ENCODE data around the gene RPS3. TPM values are rescaled to one million over a fixed set of nuclear protein-coding genes. Genes with fewer than 3 reads are reported as not detected.

Gene RPS3
- total RNA-seq (2016; rRNA removed; fragmentation: Illumina TruSeq; extraction: Trizol) = 2,143 and 2,814 TPM in 2 replicates
- total RNA-seq (2016; cell fraction: cytosol; rRNA removed; fragmentation: Illumina TruSeq; extraction: Trizol; ENCODE audit: low read depth) = 3,026 and 3,837 TPM in 2 replicates
- total RNA-seq (2016; cell fraction: insoluble cytoplasmic fraction; rRNA removed; fragmentation: Illumina TruSeq; extraction: Trizol) = 2,366 and 2,701 TPM in 2 replicates
- total RNA-seq (2016; cell fraction: membrane; rRNA removed; fragmentation: Illumina TruSeq; extraction: Trizol) = 5,197 and 5,735 TPM in 2 replicates
- total RNA-seq (2016; cell fraction: nucleus; rRNA removed; fragmentation: Illumina TruSeq; extraction: Trizol) = 799 and 826 TPM in 2 replicates
- polyA plus RNA-seq (2011; rRNA removed) = 3,295 and 3,616 TPM in 2 replicates
- polyA plus RNA-seq (2011; cell fraction: cytosol; rRNA removed) = 3,790 and 3,975 TPM in 2 replicates
- polyA plus RNA-seq (2011; cell fraction: nucleus; rRNA removed) = 1,120 and 1,329 TPM in 2 replicates
- polyA plus RNA-seq (2012) = 4,677 and 5,383 TPM in 2 replicates
- 4,653 and 5,328 TPM in 2 replicates for polyA plus RNA-seq (2016; cell fraction: cytosol; fragmentation: Illumina TruSeq; extraction: Trizol; ENCODE audit: low read depth)
- polyA plus RNA-seq (2016; cell fraction: insoluble cytoplasmic fraction; fragmentation: Illumina TruSeq; extraction: Trizol; ENCODE audit: low read depth) = 3,740 and 3,849 TPM in 2 replicates
- 7,247 and 7,550 TPM in 2 replicates for polyA plus RNA-seq (2016; cell fraction: membrane; fragmentation: Illumina TruSeq; extraction: Trizol; ENCODE audit: low read depth)
- polyA plus RNA-seq (2016; cell fraction: nucleus; fragmentation: Illumina TruSeq; extraction: Trizol; ENCODE audit: insufficient read depth, low read depth) = 2,020 and 2,028 TPM in 2 replicates
- 1,170 and 2,337 TPM in 2 replicates for polyA minus RNA-seq (2011; rRNA and poly(A)+ RNA removed; ENCODE audit: low replicate concordance)
- 547 and 597 TPM in 2 replicates for polyA minus RNA-seq (2011; cell fraction: cytosol; rRNA and poly(A)+ RNA removed)
- polyA minus RNA-seq (2011; cell fraction: nucleus; rRNA and poly(A)+ RNA removed) = 281 and 352 TPM in 2 replicates
- percentile 97 among the genes with signal in this experiment for Bru-seq, nascent RNA
- BruChase-seq, experiment 1, labeled RNA remaining after a 6-hour chase = percentile 93 among the genes with signal in this experiment
- BruChase-seq, experiment 2, labeled RNA remaining after a 2-hour chase = percentile 95 among the genes with signal in this experiment
- long read RNA-seq, experiment 1, transcript RPS3-217 (7 exons, 2,097 nt) = major isoform, 2,924 of 3,121 reads
- long read RNA-seq, experiment 1, transcript RPS3-203 (6 exons, 866 nt) = minor isoform, 27 of 3,121 reads
- long read RNA-seq, experiment 1, partial matches to known transcripts = 148 of 3,121 reads
- long read RNA-seq, experiment 1, other reads (novel, unspliced or antisense) = 14 of 3,121 reads
- long read RNA-seq, experiment 2, transcript RPS3-216 (7 exons, 796 nt) = minor isoform, 9 of 5,375 reads
- long read RNA-seq, experiment 2, transcript RPS3-203 (6 exons, 866 nt) = minor isoform, 70 of 5,375 reads
- long read RNA-seq, experiment 2, transcript RPS3-217 (7 exons, 2,097 nt) = major isoform, 4,648 of 5,375 reads
- long read RNA-seq, experiment 2, transcript RPS3-202 (6 exons, 903 nt) = minor isoform, 10 of 5,375 reads
- long read RNA-seq, experiment 2, partial matches to known transcripts = 467 of 5,375 reads
- long read RNA-seq, experiment 2, other reads (novel, unspliced or antisense) = 161 of 5,375 reads

- ChIA-PET POLR2A (interaction anchor here (1.2 to 1.9 kb wide), 9 partner anchors 9 to 164 kb away, joined by 3 to 10 read pairs (median 6); partner anchors contain the start of gene KLHL35), CTCF (ENCODE audit: low intra/inter-chr PET ratio, low total read pairs) (no interaction called here)
- Histone ChIP-seq H3K4me1 (ENCODE audit: insufficient read depth, low read length) (peaks cover 40% of the 10 kb centered on the region), H3K36me3 (replicated peaks in 1 of 2; ENCODE audit: control insufficient read depth in 1 of 2, insufficient read depth in 2 of 2, low read length in 2 of 2) (peaks cover 14 to 37% of the 10 kb centered on the region in 2 experiments), H4K20me1 (ENCODE audit: insufficient read depth, low read length) (peaks cover 51% of the 10 kb centered on the region), H3K27me3 (ENCODE audit: control insufficient read depth in 1 of 2, insufficient read depth in 2 of 2, low read length in 2 of 2) (peaks cover 0 to 6% of the 10 kb centered on the region in 2 experiments; a peak in 1 of 5 replicates), H3K79me2 (ENCODE audit: insufficient read depth, low read length) (peaks cover 52% of the 10 kb centered on the region), H3K9me3 (ENCODE audit: low read length) (no peaks in the 10 kb centered on the region), H3K27ac (ENCODE audit: extremely low read length, insufficient read depth, low read length) (peak within 1 kb of the TSS; percentile 93), H2AFZ (ENCODE audit: low read length) (peak within 1 kb of the TSS; percentile 88), H3K4me2 (ENCODE audit: low read depth, low read length) (peak within 1 kb of the TSS; percentile 89), H3K9ac (ENCODE audit: insufficient read depth, low read depth, low read length) (peak within 1 kb of the TSS; percentile 99), H3K4me3 (replicated peaks in 1 of 3; ENCODE audit: insufficient read depth in 1 of 3, low read depth in 2 of 3, low read length in 3 of 3) (peak within 1 kb of the TSS; percentile 91 to 96 (median 96))
- FAIRE-seq (peak; percentile 88), DNase-seq (ENCODE audit: low spot score) (peak; percentile 88), ATAC-seq (peak; percentile 91)
- intact Hi-C loops (cut with micrococcal nuclease; ENCODE audit: unreplicated experiment) = no loop called here
- BruUV-seq (replicated peaks) = TSS peak; percentile 61
- in situ Hi-C loops (cut with HindIII; ENCODE audit: extremely low pct_ligation_motif_present, low pct_unique_long_range_greater_than_20kb) = no loop called here
- 0% methylated on average over 40 of the region's 55 CpGs for WGBS (ENCODE audit: low lambda C conversion rate)
- TF ChIP-seq ZNF605 (CRISPR knock-in tag; IDR thresholded peaks at IDR 0.05) (peak; percentile 95; the same call in 1 of the 2 replicates), ZNF749 (CRISPR knock-in tag; IDR thresholded peaks at IDR 0.05; ENCODE audit: borderline replicate concordance) (no peak), ZFP37 (CRISPR knock-in tag; IDR thresholded peaks at IDR 0.05; ENCODE audit: borderline replicate concordance) (peak; percentile 71; the same call in 1 of the 2 replicates)
- TF ChIP-seq, protein P1, sequence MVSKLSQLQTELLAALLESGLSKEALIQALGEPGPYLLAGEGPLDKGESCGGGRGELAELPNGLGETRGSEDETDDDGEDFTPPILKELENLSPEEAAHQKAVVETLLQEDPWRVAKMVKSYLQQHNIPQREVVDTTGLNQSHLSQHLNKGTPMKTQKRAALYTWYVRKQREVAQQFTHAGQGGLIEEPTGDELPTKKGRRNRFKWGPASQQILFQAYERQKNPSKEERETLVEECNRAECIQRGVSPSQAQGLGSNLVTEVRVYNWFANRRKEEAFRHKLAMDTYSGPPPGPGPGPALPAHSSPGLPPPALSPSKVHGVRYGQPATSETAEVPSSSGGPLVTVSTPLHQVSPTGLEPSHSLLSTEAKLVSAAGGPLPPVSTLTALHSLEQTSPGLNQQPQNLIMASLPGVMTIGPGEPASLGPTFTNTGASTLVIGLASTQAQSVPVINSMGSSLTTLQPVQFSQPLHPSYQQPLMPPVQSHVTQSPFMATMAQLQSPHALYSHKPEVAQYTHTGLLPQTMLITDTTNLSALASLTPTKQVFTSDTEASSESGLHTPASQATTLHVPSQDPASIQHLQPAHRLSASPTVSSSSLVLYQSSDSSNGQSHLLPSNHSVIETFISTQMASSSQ (IDR thresholded peaks at IDR 0.05; ENCODE audit: low read depth) = no peak
- TF ChIP-seq, protein P1 (CRISPR knock-in tag; IDR thresholded peaks at IDR 0.05; ENCODE audit: borderline replicate concordance) = peak; percentile 67; the same call in 1 of the 2 replicates
- TF ChIP-seq, protein P2, sequence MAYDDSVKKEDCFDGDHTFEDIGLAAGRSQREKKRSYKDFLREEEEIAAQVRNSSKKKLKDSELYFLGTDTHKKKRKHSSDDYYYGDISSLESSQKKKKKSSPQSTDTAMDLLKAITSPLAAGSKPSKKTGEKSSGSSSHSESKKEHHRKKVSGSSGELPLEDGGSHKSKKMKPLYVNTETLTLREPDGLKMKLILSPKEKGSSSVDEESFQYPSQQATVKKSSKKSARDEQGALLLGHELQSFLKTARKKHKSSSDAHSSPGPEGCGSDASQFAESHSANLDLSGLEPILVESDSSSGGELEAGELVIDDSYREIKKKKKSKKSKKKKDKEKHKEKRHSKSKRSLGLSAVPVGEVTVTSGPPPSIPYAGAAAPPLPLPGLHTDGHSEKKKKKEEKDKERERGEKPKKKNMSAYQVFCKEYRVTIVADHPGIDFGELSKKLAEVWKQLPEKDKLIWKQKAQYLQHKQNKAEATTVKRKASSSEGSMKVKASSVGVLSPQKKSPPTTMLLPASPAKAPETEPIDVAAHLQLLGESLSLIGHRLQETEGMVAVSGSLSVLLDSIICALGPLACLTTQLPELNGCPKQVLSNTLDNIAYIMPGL (CRISPR knock-in tag; IDR thresholded peaks at IDR 0.05; ENCODE audit: borderline replicate concordance in 1 of 2, low read depth in 1 of 2) = peak; percentile 96 to 97
These were observed at the start of gene RPS3 for GRCh38 chr11:75399344-75400145. Gene RPS3, plus strand, starts transcription at chr11:75399518. Its CDS starts 30 bp downstream, at chr11:75399548.

Measured in HepG2 (cell line).